GM19043 (cell line): ENCODE measurements around the gene RASA1.
"Not testable (repeated sequence)": the region's sequence is repeated elsewhere in the genome, so short reads cannot be mapped to it uniquely, and the experiment has no call there.

Experiments
- ATAC-seq: cut with Tn5 transposase; IDR thresholded peaks from one replicate; pipeline ENCODE4 v1.9.1; 2021; ENCODE audit warnings: low read depth; ENCODE audit not compliant: unreplicated experiment

RASA1 gene

DNA sequence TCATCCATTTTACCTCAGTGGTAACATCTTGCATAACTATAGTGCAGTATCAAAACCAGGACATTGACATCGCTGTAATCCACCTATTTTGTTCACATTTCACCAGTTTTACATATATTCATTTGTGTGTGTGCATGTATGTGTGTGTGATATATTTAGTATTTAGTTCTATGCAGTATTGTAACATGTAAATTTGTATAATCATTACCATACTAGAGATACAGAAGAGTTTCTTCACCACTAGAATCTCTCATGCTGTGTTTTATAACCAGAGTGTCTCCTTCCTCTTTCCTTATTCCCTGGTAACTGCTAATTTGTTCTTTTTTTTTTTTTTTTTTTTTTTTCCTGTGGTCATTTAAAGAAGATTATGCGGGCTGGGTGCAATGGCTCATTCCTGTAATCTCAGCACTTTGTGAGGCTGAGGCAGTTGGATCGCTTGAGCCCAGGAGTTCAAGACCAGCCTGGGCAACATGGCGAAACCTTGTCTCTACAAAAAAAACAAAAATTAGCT lies 11.0 kb downstream of the RASA1 start:
- no peak for ATAC-seq

DNA sequence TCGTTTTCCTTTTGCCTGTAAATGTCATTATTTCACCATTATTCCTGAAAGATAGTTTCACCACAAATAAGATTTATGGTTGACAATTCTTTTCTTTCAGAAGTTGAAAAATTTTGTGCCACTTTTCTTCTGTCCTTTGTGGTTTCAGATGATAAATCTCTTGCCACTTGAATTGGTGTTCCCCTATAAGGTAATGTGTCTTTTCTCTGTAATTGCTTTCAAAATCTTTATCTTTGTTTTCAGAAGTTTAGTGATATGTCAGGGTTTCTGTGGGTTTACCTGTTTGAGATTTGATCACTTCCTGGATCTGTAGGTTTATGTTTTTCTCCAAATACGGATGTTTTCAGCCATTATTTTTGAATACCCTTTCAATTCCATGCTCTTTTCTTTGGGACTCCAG lies 14.6 kb downstream of the RASA1 start:
- ATAC-seq, result no peak

DNA sequence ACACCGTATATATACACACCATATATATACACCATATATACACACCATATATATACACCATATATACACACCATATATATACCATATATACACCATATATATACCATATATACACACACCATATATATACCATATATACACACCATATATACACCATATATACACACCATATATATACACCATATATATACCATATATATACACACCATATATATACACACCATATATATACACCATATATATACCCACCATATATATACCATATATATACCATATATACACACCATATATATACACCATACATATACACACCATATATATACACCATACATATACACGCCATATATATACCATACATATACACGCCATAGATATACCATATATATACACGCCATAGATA lies 19.6 kb downstream of the RASA1 start:
- not testable (repeated sequence) for ATAC-seq

DNA sequence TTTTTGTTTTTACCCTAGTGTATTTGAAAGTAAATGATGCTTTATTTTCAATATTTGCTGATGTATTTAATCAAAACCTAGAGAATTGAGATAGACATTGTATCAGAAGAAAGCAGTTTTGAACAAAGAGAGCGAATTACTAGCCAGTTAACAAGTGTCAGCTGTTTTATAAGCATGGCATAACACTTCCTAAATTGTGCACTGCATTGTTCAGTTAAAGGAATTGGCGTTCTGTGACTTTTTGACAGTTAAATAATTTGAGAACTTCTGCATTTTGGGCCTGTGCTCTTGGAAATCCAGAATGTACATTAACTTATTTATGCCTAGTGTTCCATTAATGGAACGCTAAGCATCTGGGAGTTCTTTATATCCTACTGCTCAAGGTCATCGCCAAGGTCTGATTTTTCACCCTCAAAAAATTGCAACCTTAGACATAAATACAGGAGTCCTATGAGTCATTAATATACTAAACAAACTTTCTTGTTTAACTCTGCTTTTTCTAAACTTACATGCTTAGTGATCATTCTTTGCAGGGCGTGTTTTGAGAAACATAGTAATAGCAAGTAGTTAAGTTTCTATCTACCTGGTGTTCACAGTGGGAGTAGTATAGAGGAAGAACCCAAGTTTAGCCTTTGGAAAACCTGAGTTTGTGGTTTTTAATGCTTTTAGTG lies 31.1 kb downstream of the RASA1 start:
- no peak for ATAC-seq

DNA sequence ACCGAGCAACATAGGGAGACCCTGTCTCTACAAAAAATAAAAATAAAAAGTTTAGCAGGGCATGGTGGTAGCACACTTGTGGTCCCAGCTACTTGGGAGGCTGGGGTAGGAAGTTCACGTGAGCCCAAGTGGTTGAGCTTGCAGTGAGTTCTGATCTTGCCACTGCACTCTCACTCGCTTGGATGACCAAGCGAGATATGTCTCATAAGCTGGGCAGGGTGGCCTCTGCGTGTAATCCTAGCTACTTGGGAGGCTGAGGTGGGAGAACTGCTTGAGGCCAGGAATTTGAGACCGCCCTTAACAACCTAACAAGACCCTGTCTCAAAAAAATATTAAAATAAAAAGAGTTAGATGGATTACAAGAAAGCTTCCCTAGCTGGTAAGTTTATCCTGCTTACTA lies 32.5 kb downstream of the RASA1 start:
- ATAC-seq, result no peak

DNA sequence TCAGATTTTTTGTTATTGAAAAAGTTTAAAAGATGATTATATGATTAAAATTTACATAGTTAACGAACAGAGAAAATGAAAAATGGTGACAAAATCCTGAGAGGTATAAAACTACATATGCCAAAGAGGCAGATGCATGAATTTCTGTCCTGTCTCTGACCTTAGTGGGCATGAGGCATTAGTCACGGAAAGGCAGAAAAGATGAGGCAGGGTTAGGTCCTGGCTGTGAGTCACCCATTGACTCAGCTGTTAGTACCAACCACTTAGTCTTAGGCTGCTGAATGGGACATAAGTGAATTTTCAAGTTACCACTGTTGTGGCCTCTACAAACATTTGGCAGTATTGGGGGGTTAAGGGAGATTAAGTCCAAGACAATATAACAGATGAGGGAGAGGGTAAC lies 33.1 kb downstream of the RASA1 start:
- no peak for ATAC-seq

DNA sequence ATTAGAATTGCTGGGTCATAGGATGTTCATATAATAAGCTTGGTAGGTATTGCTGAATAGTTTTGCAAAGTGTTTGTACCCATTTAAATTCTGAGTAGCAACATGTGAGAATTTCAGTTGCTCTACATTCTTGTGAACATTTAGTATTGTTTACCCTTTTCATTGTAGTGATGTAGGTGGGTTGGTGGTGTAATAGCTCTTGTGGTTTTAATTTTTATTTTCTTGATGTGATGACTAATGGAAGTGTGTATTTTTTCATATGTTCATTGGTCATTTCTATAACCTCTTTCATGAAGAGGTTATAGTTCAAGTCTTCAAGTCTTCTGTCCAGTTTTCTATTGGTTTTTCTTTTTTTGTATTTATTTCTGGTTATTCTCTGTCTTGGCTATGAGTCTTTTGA lies 34.4 kb downstream of the RASA1 start:
- no peak for ATAC-seq

DNA sequence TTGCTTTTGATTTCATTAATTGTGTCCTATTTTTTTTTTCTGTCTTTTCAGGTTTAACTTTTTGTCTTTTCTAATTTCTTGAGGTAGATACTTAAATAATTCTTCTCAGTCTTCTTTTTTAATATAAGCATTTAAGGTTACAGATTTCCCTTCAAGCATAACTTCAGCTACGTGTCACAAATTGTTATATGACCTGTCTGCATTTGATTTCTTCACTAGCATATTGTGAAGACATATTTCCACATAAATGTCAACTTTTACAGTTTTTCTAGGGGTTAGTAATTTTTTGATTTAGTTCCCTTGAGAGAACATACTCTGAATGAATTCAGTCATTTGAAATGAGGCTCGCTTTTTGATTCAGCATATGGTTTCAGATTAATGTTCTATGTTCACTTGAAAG lies 35.6 kb downstream of the RASA1 start:
- no peak for ATAC-seq

DNA sequence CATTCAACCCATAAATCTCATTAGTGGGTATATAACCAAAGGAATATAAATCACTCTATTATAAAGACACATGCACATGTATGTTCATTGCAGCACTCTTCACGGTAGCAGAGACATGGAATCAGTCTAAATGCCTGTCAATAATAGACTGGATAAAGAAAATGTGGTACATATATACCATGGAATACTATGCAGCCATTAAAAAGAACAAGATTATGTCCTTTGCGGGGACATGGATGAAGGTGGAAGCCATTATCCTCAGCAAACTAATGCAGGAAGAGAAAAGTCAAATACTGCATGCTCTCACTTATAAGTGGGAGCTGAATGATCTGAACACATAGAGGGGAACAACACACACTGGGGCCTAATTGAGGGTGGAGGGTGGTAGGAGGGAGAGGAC lies 38.4 kb downstream of the RASA1 start:
- ATAC-seq, result not testable (repeated sequence)

DNA sequence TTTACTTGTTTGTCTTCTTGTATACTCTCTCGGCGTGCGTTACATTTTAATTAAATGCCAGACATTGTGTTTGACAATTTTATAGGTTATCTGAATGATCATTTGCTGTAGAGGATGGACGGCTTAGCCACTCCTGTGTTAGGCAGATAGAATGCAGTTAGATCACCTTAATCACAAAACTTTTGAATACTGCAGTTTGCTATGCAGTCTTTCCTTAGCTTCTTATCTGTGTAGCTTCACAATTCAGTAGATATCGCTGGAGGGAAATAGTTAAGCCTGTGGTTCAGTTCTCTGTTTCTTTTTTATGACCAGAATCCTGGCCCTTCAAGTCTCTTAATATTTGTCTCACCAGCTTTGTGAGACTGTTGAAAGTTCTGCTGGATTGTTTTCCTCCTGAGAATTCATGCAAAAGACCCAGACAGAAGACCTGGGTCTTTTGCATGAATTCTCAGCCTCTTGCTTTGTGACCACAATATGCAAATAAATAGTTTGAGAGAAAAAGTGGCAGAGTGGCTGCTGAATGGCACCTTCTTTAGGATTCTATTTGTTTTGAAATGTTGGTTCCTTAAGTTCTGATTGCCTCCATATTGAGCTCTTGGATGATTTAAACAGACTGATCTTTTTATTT lies 40.2 kb downstream of the RASA1 start:
- peak; percentile 92 for ATAC-seq

DNA sequence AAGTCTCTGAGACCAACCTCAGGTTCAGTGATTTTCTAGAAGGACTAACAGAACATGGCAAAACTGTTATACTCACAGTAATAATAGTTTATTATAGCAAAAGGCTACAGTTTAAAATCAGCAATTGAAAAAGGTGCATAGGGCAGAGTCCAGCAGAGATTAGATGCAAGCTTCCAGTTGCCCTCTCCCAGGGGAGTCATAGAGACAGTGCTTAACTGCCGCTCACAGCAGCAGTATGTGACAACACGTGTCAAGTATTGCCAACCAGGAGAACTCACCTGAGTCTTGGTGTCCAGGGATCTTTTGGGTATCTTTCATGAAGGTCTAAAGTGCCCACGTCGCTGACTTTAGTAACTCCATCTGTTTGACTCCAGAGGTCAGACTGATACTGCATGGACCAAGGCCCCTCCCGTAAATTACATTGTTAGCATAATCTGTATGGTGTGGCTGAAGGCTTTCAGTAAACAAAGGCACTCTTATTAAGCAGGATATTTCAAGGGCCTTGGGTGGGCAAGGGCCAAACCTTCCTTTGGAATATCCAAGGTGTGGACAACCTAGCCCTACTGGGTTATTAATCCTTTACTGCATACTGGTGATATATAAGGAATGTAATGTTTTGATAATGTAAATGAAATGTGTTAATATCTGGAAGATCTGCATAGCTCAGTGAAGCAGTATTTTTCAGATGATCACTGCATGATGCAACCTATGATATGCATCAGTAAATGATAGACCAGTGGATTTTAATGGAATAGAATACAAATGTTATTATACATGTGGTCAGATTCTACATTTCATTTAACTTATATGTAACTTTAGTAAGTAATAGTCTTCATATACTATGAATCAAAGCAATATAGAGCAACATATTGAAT lies 44.0 kb downstream of the RASA1 start:
- no peak for ATAC-seq

DNA sequence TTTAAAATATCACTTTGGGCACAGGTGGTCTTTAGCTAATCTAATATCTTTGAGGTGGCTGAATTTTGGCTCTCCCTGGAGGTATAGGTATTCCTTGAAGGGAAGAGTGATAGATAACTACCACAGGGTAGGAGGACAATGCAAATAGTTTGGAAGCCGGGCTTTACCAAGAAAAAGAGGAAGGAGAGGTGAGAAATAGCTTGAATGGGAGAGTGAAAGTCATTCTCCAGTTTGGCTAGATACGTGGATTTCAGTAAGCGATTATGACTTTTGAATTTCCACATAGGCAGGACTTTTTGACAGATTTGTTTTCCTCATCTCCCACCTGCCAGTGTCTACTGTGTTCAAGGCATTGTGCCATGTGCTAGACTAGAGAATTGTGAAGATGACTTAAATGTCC lies 45.5 kb downstream of the RASA1 start:
- no peak for ATAC-seq

DNA sequence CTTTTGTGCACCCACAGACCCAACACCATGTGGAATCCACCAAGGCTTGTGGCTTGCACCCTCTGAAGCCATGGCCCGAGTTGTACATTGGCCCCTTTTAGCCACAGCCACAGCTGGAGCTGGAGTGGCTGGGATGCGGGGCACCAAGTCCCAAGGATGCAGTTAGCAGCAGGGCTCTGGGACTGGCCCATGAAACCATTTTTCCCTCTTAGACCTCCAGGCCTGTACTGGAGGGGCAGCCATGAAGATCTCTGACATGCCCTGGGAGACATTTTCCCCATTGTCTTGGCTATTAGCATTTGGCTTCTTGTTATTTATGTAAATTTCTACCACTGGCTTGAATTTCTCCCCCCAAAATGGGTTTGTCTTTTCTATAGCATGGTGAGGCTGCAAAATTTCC lies 51.8 kb downstream of the RASA1 start:
- ATAC-seq, result no peak

DNA sequence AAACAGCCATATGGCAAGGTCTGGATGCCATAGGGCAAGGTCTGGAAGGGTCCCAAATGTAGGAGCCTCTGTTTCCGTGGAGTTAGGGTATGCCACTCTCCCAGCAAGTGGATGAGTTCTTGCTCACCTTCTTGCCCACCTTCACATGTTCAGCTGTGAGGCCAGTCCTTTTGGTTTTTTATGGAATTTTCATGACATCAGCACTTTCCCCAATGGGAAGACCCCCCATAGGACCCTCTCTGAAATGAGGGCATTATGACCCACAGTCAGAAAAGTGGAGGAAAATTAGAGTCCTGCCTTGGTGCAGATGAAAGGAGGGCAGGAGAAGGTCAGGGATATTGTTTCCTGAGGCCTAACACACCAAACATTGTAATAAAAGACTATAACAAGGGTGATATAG lies 53.9 kb downstream of the RASA1 start:
- no peak for ATAC-seq

DNA sequence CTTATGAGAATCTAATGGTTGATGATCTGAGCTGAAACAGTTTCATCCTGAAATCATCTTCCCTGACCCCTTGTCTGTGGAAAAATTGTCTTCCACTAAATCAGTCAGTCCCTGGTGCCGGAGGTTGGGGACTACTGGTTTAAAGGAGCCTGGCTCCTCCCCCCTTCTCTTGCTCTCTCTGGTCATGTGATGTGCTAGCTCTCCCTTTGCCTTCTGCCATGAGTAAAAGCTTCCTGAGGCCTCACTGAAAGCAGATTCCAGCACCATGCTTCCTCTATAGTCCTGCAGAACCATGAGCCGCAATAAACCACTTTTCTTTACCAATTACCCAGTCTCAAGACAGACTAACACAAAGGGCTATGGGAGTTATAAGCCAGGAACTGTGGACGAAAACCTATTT lies 54.7 kb downstream of the RASA1 start:
- ATAC-seq, result no peak

DNA sequence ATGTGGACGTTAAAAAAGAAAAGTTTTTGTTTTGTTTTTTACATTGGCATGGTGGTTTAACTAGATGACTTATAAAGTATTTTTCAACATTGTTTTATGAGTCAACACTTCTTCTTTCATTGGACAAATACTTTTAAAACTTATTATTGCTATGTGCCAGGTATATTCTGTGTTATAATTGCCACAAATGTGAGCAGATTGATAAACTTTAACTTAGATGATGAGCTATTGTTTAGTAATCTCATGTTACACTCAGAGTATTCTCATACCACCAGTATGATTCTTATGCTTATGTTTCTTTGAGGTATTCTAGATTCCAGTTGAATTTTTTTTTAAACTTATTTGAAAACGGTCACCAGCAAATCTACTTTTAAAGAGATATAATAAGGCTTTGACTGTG lies 60.3 kb downstream of the RASA1 start:
- no peak for ATAC-seq

DNA sequence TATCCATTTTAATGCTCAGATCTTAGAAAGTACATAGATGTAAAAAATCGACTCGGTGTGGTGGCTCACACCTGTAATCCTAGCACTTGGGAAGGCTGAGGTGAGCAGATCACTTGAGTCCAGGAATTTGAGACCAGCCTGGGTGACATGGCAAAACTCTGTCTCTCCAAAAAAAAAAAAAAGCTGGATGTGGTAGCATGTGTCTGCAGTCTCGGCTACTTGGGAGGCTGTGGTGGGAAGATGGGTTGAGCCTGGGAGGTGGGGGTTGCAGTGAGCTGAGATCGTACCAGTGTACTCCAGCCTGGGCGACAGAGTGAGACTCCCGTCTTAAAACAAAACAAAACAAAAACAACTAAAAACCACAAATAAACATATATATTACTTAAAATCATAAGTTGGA lies 61.4 kb downstream of the RASA1 start:
- no peak for ATAC-seq

DNA sequence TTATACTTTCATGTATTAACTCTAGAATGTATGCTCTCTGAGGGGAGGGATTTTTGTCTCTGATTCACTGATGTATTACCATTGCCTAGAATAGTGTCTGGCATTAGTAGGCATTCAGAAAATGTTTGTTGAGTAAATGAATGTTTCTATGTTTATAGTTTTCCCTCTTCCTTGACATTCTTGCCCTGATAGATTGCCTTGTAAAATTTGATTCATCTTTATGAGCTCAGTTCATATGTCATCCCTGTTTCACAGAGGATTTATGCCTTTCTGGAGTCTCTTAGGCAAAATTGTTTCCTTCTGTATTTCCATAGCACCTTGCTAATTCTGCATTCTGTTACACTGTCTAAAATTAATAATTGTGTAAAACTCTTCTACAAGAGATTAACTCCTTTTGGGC lies 72.3 kb downstream of the RASA1 start:
- no peak for ATAC-seq

DNA sequence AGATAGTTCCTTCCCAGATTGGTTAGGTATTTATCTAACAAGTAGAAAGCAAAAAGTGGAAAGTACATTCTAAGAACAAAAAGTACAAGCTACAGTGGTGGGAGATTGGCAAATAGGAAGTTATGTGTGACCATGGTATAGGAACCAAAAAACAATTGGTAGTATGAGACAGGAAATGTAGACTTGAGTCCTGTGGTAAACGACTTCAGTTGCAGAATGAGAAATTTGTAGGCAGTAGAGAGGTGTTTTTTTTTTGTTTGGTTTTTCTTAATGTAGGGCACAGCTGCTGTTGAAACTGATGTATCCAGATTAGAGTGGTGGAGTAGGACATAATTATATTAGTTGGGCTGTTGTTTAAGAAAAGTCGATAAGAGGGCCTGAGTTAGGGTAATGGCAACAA lies 73.0 kb downstream of the RASA1 start:
- peak; percentile 100 for ATAC-seq

DNA sequence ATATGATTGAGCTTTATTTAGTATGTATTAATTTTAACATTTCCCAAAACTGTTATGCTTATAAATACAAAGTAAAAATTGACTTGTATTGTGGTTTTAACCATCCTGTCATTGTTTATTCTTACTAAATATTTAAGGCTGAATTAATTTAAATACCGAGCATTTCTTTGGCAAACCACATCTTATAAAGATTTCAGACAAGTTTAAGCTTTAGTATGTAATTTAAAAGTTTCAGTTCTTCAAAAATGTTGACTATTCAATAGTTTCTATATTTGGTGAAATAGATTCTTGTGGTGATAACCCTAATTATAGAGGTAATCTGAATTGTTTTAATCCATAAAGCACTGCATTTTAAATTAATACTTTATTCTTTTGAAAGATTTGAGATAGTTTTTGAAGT lies 79.6 kb downstream of the RASA1 start:
- ATAC-seq, result peak; percentile 48

DNA sequence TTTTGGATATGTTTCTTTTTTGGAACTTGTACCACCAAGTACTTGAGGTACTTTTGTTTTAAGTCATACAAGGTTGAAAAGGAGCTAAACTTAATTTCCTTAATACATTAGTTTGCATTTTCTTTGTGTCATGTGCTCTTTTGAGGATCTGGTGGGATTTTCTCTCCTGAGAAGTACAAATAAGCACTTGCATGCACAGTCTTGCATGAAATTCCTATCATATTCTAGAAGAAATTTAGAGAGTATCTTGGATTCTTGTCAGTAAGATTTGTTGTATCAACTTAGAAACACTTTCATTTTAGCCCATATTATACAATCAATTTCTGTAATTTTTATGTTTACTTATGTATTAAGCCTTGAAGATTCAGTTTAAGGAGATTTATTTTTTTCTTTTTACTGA lies 80.2 kb downstream of the RASA1 start:
- no peak for ATAC-seq

DNA sequence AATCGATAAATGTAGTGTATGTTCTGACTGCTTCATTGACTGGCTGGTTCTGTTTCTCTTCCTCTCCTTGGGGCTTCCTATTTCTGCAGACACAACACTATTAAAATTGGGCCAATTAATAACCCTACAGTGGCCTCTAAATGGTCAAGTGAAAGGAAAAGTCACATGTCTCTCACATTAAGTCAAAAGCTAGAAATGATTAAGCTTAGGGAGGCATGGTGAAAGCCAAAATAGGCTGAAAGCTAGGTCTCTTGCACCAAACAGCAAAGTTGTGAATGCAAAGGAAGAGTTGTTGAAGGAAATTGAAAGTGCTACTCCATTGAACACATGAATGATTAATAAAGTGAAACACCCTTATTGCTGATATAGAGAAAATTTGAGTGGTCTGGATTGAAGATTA lies 86.8 kb downstream of the RASA1 start:
- ATAC-seq, result peak; percentile 95
